ENCODE results near the gene ROR2.
A peak's percentile ranks its signal among the peaks of the same experiment; 100 is the strongest.
"Not testable (repeated sequence)": the region's sequence is repeated elsewhere in the genome, so short reads cannot be mapped to it uniquely, and the experiment has no call there.

ROR2 gene

DNA sequence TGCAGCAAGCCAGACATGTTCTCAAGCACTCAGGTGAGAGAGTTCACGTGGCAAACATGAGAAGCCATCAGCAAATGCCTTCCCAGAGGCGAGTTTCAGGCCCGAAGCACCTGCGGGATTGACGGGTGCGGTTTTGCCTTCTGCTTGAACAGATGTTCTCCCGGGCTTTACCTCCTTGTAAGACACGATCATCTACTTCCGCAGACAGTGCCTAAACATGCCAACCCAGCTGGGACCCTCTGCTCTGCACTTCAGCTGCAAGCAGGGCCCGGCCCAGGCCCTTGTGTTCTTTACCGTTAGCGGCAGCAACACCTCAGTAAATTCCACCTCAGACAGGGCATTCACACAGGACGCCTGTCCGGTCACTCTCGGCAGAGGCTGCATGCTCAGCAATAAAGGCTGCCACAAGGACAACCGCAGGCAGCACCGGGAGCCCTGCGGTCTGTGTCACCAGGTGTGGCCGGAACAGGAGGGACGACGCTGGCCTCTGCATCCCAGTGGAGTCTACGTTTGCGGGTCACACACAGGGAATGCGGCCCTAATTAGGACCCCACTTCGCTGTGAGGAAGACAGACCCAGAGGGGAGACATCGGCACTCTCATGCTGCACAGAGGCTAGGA is 139.6 kb downstream of the ROR2 start:
- Mint-ChIP-seq H3K9me3 (no peaks in the 10 kb centered on the region), H3K4me3 (no peak overlapping the region), H3K27me3 (no peaks in the 10 kb centered on the region), H3K4me1 (no peaks in the 10 kb centered on the region), H3K36me3 (no peaks in the 10 kb centered on the region), H3K27ac (no peak overlapping the region)
- no peak for ATAC-seq

DNA sequence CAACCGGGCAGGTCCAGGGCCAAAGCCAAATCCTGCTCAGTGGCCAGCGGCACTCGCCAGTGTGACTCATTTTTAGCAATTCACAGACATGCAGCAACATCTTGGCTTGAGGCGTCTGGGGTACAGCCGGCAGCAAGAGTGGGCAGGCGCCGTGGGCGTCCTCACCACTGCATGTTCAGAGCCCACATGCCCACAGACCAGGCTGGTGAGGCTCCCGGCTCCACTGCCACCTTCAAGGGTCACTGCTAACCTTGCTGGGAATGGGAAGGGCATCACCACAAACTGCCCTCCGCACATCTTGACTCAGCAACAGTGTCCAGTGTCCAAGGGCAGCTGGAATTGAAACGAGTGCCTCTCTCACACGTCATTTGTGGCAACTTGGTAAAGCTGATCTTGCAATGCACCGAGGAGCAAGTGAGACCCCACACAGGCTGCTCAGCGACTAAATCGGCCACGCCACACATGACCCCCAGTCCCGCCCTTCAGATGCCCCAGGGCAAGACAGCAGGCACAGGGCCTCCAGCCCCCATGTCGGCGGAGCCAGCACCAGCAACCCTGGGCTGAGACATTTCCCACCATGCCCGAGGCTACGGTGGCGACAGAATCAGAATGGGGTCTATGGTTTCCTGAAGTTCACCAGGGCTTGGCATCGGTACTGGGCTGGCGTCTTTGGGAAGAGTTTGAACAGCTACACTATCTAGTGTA is 140.3 kb downstream of the ROR2 start:
- no peak overlapping the region for H3K27ac Mint-ChIP-seq
- H3K27me3 Mint-ChIP-seq: no peaks in the 10 kb centered on the region
- H3K36me3 Mint-ChIP-seq: no peaks in the 10 kb centered on the region
- no peak for ATAC-seq
- no peak overlapping the region for H3K4me3 Mint-ChIP-seq
- H3K9me3 Mint-ChIP-seq: no peaks in the 10 kb centered on the region
- no peaks in the 10 kb centered on the region for H3K4me1 Mint-ChIP-seq

DNA sequence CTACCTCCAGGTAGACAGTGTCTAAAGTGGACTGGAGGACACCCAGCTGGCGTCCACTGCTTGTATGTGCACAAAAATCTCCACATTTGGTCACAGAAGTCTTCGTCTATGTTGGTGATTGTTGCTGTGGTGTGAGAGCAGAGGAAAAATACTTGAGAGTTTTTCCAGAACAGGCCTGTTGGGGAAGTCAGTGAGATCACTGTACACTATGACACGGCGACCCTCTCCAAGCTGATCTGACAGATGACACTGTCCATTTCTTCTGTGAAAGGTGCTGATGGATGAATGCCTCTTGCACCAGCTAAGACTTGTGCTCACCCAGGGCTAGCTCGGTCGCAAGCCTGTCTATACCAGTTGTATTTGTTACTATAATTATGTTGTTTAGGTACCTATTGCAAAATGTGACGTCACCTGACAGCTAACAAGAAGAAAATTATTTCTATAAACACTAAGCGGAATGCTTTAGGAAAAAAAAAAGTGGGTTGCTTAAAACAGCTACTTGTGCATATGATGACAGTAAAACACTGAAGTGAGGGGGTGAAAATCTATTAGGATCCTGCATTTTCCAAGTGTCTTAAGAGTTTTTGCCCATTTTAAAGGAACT is 142.3 kb downstream of the ROR2 start:
- no peaks in the 10 kb centered on the region for H3K9me3 Mint-ChIP-seq
- H3K27ac Mint-ChIP-seq: no peak overlapping the region
- H3K27me3 Mint-ChIP-seq: peaks cover 2% of the 10 kb centered on the region
- ATAC-seq: no peak
- no peak overlapping the region for H3K4me3 Mint-ChIP-seq
- H3K4me1 Mint-ChIP-seq: peaks cover 5% of the 10 kb centered on the region
- H3K36me3 Mint-ChIP-seq: no peaks in the 10 kb centered on the region

DNA sequence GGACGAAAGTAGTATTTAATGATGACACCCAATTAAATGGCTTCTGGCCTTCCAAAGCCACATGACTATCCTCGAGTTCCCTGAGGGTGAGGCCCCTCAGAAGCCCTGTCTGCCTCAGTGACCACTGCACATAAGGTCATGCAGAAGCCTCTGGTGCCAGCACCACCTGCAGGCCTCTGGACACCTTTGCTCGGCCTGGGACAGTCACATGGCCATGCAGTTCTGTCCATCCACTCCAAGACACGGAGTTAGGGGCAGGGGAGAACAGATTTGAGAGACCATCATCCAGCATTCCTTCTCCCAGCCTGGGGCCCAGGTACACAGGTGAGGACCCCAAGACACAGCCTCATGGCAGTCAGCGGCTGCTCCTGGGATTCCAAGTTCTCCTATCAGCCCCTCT is 145.0 kb downstream of the ROR2 start:
- peaks cover 24% of the 10 kb centered on the region for H3K27me3 Mint-ChIP-seq
- H3K9me3 Mint-ChIP-seq: no peaks in the 10 kb centered on the region
- H3K4me3 Mint-ChIP-seq: no peak overlapping the region
- no peak overlapping the region for H3K27ac Mint-ChIP-seq
- ATAC-seq: no peak
- no peaks in the 10 kb centered on the region for H3K36me3 Mint-ChIP-seq
- H3K4me1 Mint-ChIP-seq: peaks cover 5% of the 10 kb centered on the region

DNA sequence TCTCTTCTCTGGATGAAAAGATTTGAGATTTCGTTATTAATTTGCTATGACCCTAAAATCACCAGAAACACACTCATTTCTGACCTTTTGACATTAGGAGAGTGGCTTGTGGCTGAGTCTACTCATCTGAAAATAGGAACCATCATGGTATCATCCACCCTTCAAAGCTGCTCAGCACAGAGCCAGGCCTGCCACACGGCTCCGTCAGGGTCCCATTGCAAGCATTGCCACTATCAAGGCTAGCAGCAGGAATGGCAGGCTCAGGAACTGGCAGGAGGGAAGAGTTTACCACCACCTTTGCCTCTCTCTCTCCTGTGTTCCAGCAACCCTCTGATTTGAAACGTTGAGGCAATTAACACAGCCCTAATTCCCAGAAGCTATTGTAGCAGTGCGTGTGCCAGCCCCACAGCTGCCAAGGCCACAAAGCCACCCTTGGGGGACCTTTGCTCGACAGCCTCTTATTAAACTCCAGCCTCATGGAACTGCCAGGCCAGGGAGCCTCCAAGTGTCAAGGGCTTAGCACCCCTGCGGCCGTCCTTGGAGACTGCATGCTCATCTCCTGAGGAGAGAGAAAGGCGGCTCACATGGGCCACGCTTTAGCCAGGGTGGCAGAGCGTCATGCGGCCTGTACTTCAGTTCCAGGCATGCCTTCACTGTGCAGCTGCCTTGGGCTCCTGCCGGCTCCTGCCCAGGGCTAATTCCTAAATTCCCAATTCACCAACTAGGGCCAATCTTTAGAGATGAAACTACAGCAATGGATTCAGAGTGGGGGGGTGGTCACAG is 145.9 kb downstream of the ROR2 start:
- H3K4me3 Mint-ChIP-seq: no peak overlapping the region
- H3K27me3 Mint-ChIP-seq: peaks cover 32% of the 10 kb centered on the region
- no peaks in the 10 kb centered on the region for H3K9me3 Mint-ChIP-seq
- peaks cover 13% of the 10 kb centered on the region for H3K4me1 Mint-ChIP-seq
- peak; percentile 63 for ATAC-seq
- no peaks in the 10 kb centered on the region for H3K36me3 Mint-ChIP-seq
- no peak overlapping the region for H3K27ac Mint-ChIP-seq

DNA sequence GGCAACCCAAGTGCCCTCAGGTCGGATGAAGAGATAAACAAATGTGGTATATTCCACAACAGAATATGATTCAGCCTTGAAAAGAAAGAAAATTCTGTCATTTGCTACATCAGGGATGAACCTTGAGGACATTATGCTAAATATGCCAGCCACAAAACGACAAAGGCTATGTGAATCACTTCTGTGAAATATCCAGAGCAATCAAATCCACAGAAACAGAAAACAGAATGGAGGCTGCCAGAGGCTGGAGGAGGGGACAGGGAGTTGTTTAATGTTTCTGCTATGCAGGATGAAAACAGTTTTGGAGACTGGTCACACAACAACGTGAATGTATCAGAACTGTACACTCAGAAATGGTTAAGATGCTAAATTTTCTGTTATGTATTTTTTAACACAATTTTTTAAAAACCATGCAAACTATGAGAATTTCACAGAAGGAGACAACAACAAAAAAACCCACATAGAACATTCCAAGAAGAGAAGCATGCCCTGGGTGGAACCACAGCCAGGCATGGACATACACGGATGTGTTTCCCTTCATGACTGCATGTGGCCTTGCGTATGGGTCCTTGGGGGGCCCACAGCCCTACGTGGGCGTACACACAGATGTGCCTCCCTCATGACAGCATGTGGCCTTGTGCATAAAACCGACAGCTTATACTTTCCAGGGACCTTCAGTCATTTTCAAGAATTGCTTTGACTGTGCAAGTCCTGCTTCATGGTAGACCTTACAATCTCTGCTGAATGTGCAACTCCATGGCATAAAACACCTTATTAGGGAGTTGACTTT is 146.7 kb downstream of the ROR2 start:
- H3K4me3 Mint-ChIP-seq: no peak overlapping the region
- H3K27ac Mint-ChIP-seq: no peak overlapping the region
- H3K4me1 Mint-ChIP-seq: peaks cover 20% of the 10 kb centered on the region
- no peaks in the 10 kb centered on the region for H3K36me3 Mint-ChIP-seq
- ATAC-seq: peak; percentile 46
- H3K27me3 Mint-ChIP-seq: peaks cover 32% of the 10 kb centered on the region
- H3K9me3 Mint-ChIP-seq: no peaks in the 10 kb centered on the region

DNA sequence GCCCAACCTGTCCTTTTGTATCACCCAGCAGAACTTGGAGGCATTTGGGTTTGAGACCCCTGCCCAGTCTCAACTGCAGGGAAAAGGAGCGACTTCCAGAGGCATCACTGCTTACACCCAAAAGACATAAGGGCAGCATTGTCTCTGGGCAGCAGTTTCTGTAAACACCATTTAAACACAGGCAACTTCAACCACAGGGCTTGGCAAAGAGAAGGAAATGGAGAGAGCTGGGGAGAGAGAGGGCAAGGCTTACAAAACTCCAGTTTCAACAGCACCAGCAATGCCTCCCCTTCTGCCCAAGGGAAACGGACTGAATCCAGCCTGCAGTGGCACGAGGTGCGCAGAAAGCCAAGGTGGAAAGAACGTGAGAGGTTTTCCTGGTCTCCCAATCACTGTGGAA is 147.6 kb downstream of the ROR2 start:
- no peak overlapping the region for H3K27ac Mint-ChIP-seq
- peaks cover 32% of the 10 kb centered on the region for H3K27me3 Mint-ChIP-seq
- no peaks in the 10 kb centered on the region for H3K9me3 Mint-ChIP-seq
- peaks cover 20% of the 10 kb centered on the region for H3K4me1 Mint-ChIP-seq
- no peak overlapping the region for H3K4me3 Mint-ChIP-seq
- no peaks in the 10 kb centered on the region for H3K36me3 Mint-ChIP-seq
- no peak for ATAC-seq

DNA sequence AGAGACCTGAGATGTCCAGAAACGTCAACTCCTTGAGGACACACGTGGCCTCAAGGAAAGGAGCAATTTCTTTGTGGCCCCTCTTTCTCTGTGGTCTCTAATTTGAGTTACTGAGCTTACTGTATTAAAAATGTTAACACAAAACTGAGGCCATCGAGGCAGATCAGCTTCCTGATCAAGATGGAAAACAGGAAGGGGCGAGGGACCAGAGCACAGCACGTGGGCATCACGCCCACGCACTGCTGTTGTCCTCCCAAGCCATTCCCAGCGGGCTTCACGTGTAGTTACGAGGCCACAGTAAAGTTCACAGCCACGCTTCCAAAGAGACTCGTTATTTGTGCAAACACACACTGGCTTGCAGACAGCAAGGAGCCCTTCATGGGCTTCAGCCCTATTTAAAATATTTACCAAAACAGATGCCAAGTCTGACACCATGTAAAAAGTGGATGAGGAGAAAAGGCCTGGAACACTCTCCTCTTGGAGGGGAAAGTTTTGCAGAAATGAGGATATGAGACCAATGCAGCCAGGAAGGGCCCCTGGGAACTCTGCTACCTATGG is 149.5 kb downstream of the ROR2 start:
- H3K4me3 Mint-ChIP-seq: no peak overlapping the region
- peaks cover 32% of the 10 kb centered on the region for H3K27me3 Mint-ChIP-seq
- H3K27ac Mint-ChIP-seq: no peak overlapping the region
- no peaks in the 10 kb centered on the region for H3K9me3 Mint-ChIP-seq
- no peak for ATAC-seq
- H3K4me1 Mint-ChIP-seq: peaks cover 20% of the 10 kb centered on the region
- no peaks in the 10 kb centered on the region for H3K36me3 Mint-ChIP-seq

DNA sequence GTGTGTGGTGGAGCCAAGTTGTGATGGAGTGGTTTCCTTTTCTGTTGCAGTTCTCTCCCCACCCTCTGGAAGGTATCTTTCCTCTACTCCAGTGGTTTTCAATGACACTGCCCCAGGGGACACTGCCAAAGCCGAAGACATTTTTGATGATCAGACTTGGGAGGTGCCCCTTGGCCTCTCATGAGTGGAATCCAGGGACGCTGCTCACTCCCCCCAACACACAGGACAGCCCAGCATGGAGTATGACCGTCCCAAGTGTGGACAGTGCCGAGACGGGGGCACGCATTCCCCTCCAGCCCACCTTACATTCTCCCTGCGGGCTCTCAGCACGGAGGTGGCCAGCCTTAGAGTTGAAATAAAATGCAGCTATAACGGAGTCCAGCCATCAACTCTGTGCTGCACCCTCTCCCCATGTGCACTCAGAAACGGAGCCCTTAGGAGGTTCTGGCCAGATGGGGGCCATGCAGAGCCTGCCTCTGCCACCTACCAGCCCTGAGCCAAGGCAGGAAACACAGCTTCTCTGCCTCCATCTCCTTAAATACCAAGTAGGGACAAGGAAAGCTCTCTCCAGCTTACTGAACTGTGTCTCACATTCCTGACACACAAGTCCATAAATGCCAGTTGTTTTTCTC is 150.8 kb downstream of the ROR2 start:
- no peak for ATAC-seq
- Mint-ChIP-seq H3K36me3 (no peaks in the 10 kb centered on the region), H3K27ac (peak overlapping the region; percentile 61), H3K4me1 (peaks cover 19% of the 10 kb centered on the region), H3K27me3 (peaks cover 32% of the 10 kb centered on the region), H3K9me3 (no peaks in the 10 kb centered on the region), H3K4me3 (peak overlapping the region; percentile 45)

DNA sequence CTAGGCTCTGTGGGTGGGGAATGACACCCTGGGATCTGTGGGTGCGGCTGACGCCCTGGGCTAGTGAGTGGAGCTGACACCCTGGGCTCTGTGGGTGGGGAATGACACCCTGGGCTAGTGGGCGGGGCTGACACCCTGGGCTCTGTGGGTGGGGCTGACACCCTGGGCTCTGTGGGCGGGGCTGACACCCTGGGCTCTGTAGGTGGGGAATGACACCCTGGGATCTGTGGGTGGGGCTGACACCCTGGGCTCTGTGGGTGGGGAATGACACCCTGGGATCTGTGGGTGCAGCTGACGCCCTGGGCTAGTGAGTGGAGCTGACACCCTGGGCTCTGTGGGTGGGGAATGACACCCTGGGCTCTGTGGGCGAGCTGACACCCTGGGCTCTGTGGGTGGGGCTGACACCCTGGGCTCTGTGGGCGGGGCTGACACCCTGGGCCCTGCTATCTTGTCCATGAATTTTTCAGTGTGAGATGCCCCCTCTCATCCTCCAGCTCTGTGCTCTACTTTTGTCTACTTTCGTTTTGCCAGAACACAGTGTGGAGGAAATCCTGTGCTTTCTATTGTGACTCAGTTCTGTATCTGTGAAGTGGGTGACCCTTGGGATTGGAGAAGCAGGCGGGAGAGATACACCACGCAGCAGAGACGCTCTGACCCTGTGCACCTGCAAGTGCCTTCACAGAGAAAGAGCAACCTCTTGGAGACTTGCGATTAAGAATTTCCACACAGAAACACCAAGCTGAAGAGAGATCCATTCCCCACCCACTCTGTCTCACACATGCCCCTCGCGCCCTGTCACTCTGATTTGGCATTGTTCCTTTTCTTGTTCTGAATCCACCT is 151.5 kb downstream of the ROR2 start:
- Mint-ChIP-seq H3K27me3 (peaks cover 32% of the 10 kb centered on the region), H3K4me3 (peak overlapping the region; percentile 45), H3K4me1 (peaks cover 15% of the 10 kb centered on the region), H3K27ac (peak overlapping the region; percentile 61)
- ATAC-seq: peak; percentile 70
- not testable (repeated sequence) for H3K36me3 Mint-ChIP-seq, H3K9me3 Mint-ChIP-seq

DNA sequence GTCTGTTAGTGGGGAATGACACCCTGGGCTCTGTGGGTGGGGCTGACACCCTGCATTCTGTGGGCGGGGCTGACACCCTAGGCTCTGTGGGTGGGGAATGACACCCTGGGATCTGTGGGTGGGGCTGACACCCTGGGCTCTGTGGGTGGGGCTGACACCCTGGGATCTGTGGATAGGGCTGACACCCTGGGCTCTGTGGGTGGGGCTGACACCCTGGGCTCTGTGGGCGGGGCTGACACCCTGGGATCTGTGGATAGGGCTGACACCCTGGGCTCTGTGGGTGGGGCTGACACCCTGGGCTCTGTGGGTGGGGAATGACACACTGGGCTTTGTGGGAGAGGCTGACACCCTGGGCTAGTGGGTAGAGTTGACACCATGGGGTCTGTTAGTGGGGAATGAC is 152.5 kb downstream of the ROR2 start:
- not testable (repeated sequence) for H3K4me3 Mint-ChIP-seq, H3K27ac Mint-ChIP-seq, H3K36me3 Mint-ChIP-seq, ATAC-seq, H3K9me3 Mint-ChIP-seq
- H3K27me3 Mint-ChIP-seq: peaks cover 28% of the 10 kb centered on the region
- H3K4me1 Mint-ChIP-seq: peaks cover 15% of the 10 kb centered on the region

DNA sequence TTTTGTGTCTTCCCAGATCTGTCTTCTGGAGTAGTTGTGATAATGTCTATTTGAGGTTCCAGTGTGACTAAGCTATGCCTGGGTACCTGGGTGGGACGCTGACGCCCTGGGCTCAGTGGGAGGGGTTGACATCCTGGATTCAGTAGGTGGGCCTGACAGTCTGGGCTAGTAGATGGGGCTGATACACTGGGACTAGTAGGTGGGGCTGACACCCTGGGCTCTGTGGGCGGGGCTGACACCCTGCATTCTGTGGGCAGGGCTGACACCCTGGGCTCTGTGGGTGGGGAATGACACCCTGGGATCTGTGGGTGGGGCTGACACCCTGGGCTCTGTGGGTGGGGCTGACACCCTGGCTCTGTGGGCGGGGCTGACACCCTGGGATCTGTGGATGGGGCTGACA is 153.5 kb downstream of the ROR2 start:
- H3K36me3 Mint-ChIP-seq, H3K9me3 Mint-ChIP-seq, ATAC-seq, H3K4me3 Mint-ChIP-seq, H3K27ac Mint-ChIP-seq: not testable (repeated sequence)
- Mint-ChIP-seq H3K4me1 (peaks cover 15% of the 10 kb centered on the region), H3K27me3 (peaks cover 18% of the 10 kb centered on the region)

DNA sequence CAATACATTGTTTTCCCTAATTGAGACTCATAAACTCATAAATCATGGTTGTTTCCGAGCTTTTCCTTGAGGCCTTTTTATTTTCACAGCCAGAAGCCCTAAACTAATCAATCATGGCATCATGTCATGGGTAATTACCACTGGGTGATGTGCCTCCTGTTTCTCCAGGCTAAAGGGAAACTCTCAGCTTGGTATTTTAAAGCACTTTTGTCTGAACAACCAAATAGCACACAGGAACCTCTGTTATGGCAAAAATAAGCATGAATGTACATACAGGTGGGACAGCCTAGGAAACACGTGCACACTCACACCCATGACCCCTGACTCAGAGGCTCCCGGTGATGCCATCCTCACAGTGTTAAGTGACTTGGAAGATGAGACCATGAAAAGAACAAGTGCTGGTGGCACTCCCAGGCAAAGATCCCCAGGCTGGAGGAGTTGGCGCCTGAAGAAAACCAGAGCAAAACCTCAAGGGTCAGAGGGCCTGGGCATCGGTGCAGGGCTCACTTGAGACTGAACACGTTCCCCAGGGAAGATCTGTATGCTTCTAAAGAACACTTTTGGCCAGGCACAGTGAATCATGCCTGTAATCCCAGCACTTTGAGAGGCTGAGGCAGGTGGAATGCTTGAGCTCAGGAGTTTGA is 154.3 kb downstream of the ROR2 start:
- peaks cover 15% of the 10 kb centered on the region for H3K4me1 Mint-ChIP-seq
- no peak overlapping the region for H3K27ac Mint-ChIP-seq

More for the DNA sequence above, 154.3 kb downstream of the ROR2 start:
- Mint-ChIP-seq H3K27me3 (peaks cover 10% of the 10 kb centered on the region), H3K9me3 (no peaks in the 10 kb centered on the region), H3K36me3 (no peaks in the 10 kb centered on the region), H3K4me3 (no peak overlapping the region)
- ATAC-seq: no peak

All from stimulated activated memory B cell treated with anti-CD40 and anti-IgM and Interleukin-4, amounts not matched to agents 10 μg/mL and 1 μg/mL and 100 μg/mL, for 72 hours (primary cell).